B cell (primary cell): Measurements from ENCODE around the gene ECE2. TPM values are rescaled to one million over a fixed set of nuclear protein-coding genes. Genes with fewer than 3 reads are reported as not detected.

ENCODE experiments used
- ATAC-seq: fragments of 200-7000 bp; cut with Tn5 transposase; one replicate; pipeline ENCODE4 v1.10.0; 2021; ENCODE audit warnings: low read depth, mild to moderate bottlenecking, moderate number of reproducible peaks, moderate library complexity
- CTCF ChIA-PET: fragments of 350-600 bp; sonication (Branson Sonifier 250); formaldehyde crosslinking; loops from one replicate; lab custom pipeline; 2021; ENCODE audit warnings: antibody characterized with exemption, inconsistent platforms; lab: Charles Lee
- POLR2A ChIA-PET: fragments of 350-600 bp; sonication (Branson Sonifier 250); formaldehyde crosslinking; loops from one replicate; lab custom pipeline; 2021; ENCODE audit warnings: antibody characterized with exemption; lab: Charles Lee
- DNase-seq: peaks from one replicate; pipeline ENCODE4 v3.0.0; 2013
- H2AFZ ChIP-seq: 2 replicates; pipeline ENCODE4 v1.6.1; 2012; ENCODE audit warnings: mild to moderate bottlenecking, low read depth, low read length; ENCODE audit not compliant: insufficient read depth, poor library complexity, severe bottlenecking
- H3K27ac ChIP-seq, 2 donors: 1 replicate in 1 of 2; 2 replicates in 1 of 2; pipeline ENCODE4 v1.5.1; 2012 to 2013; ENCODE audit warnings: low read length in 2 of 2, mild to moderate bottlenecking in 2 of 2, moderate library complexity in 1 of 2
- H3K27me3 ChIP-seq, 4 experiments: fragments of 200-600 bp in 1 of 4; sonication (generic) in 1 of 4; replicated peaks in 1 of 4; 1 replicate in 2 of 4; 2 replicates in 2 of 4; pipeline versions ENCODE4 v1.6.1 to v1.7.0; 2013 to 2016; ENCODE audit warnings: low read length in 3 of 4, mild to moderate bottlenecking in 2 of 4, mixed read lengths in 1 of 4, moderate library complexity in 1 of 4; ENCODE audit not compliant: insufficient read depth in 4 of 4, control insufficient read depth in 3 of 4; ENCODE audit errors: control extremely low read depth in 1 of 4
- H3K36me3 ChIP-seq, 2 experiments: replicated peaks in 1 of 2; 1 replicate in 1 of 2; 2 replicates in 1 of 2; pipeline versions ENCODE4 v1.6.1 to v1.7.1; 2013; ENCODE audit warnings: low read length in 1 of 2; ENCODE audit not compliant: insufficient read depth in 2 of 2, control insufficient read depth in 1 of 2; ENCODE audit errors: control extremely low read depth in 1 of 2, extremely low read depth in 1 of 2
- H3K4me1 ChIP-seq, 2 donors: fragments of 200-600 bp in 1 of 2; sonication (generic) in 1 of 2; 1 replicate in 1 of 2; 2 replicates in 1 of 2; pipeline versions ENCODE4 v1.5.1 to v1.6.1; 2013 to 2017; ENCODE audit warnings: low read length in 2 of 2; ENCODE audit not compliant: control insufficient read depth in 2 of 2, insufficient read depth in 2 of 2
- H3K4me2 ChIP-seq: replicated peaks from 2 replicates; pipeline ENCODE3; 2012; ENCODE audit warnings: mild to moderate bottlenecking, low read depth, low read length; ENCODE audit not compliant: poor library complexity, severe bottlenecking
- H3K4me3 ChIP-seq, 5 experiments: fragments of 200-600 bp in 1 of 5; sonication (generic) in 1 of 5; 1 replicate in 3 of 5; 2 replicates in 2 of 5; pipeline versions ENCODE4 v1.5.1 to v1.7.0; 2011 to 2016; ENCODE audit warnings: low read length in 4 of 5, mild to moderate bottlenecking in 4 of 5, low read depth in 2 of 5, control low read depth in 1 of 5, moderate library complexity in 1 of 5; ENCODE audit not compliant: insufficient read depth in 1 of 5; ENCODE audit errors: control extremely low read depth in 1 of 5, extremely low read depth in 1 of 5
- H3K79me2 ChIP-seq: fragments of 200-600 bp; sonication (generic); one replicate; pipeline ENCODE4 v1.6.0; 2016; ENCODE audit warnings: low read length; ENCODE audit not compliant: control insufficient read depth, insufficient read depth
- H3K9ac ChIP-seq: fragments of 200-600 bp; sonication (generic); 2 replicates; pipeline ENCODE4 v1.6.1; 2017; ENCODE audit warnings: mild to moderate bottlenecking, low read length, moderate library complexity
- H3K9me3 ChIP-seq, 3 donors: one replicate each; pipeline versions ENCODE4 v1.6.1 to v1.7.1; 2013; ENCODE audit warnings: low read length in 2 of 3; ENCODE audit not compliant: control insufficient read depth in 2 of 3, insufficient read depth in 1 of 3; ENCODE audit errors: control extremely low read depth in 1 of 3
- H4K20me1 ChIP-seq: 2 replicates; pipeline ENCODE4 v1.6.0; 2012; ENCODE audit warnings: mild to moderate bottlenecking, low read length; ENCODE audit not compliant: insufficient read depth, control insufficient read depth, poor library complexity, severe bottlenecking
- H3K27ac Mint-ChIP-seq: one replicate; pipeline ENCODE4 v1.8.0; 2021; ENCODE audit warnings: mixed read lengths
- H3K27me3 Mint-ChIP-seq: one replicate; pipeline ENCODE4 v1.8.0; 2021; ENCODE audit warnings: mixed read lengths
- H3K4me1 Mint-ChIP-seq: one replicate; pipeline ENCODE4 v1.8.0; 2021; ENCODE audit warnings: mixed read lengths
- H3K4me3 Mint-ChIP-seq: one replicate; pipeline ENCODE4 v1.8.0; 2021; ENCODE audit warnings: mixed read lengths
- H3K9me3 Mint-ChIP-seq: one replicate; pipeline ENCODE4 v1.8.0; 2022; ENCODE audit warnings: mixed read lengths; ENCODE audit not compliant: insufficient read depth
- CTCF ChIP-seq: fragments of 200-600 bp; IDR thresholded peaks from one replicate; pipeline ENCODE4 v1.8.0; 2022; ENCODE audit warnings: antibody characterized with exemption, mild to moderate bottlenecking
- EZH2 ChIP-seq: IDR thresholded peaks from 2 replicates; pipeline ENCODE4 v1.6.1; 2012; ENCODE audit warnings: borderline replicate concordance, low read depth, mild to moderate bottlenecking, moderate library complexity, low read length; ENCODE audit not compliant: insufficient read depth, poor library complexity, severe bottlenecking
- WGBS: methylation state at CpG from one replicate; pipeline ENCODE4 v1.1.5; 2013; ENCODE audit warnings: missing lambda C conversion rate; ENCODE audit not compliant: insufficient coverage; 5-methylcytosine and 5-hydroxymethylcytosine counted together
- intact Hi-C: fragments of 100-400 bp; cut with micrococcal nuclease; formaldehyde crosslinking; loops from one replicate; pipeline ENCODE4 v1.10.0; 2022
- polyA plus RNA-seq: library from polyadenylated mRNA; depleted of rRNA; stranded (reverse); fragments of >200 nt; gene quantifications from 2 replicates; pipeline ENCODE4 v1.2.3, GENCODE V29; 2012
- total RNA-seq, 2 donors: library from RNA; stranded (reverse); fragments of 120-200 nt in 1 of 2; gene quantifications; 1 replicate in 1 of 2; 2 replicates in 1 of 2; pipeline versions ENCODE4 v1.2.3 to v1.2.4, GENCODE V29; 2013 to 2022

ECE2 gene
- total and polyA plus RNA-seq, 2 donors (not counting 1 experiment from before 2014, with no cell fraction given) = not detected

DNA sequence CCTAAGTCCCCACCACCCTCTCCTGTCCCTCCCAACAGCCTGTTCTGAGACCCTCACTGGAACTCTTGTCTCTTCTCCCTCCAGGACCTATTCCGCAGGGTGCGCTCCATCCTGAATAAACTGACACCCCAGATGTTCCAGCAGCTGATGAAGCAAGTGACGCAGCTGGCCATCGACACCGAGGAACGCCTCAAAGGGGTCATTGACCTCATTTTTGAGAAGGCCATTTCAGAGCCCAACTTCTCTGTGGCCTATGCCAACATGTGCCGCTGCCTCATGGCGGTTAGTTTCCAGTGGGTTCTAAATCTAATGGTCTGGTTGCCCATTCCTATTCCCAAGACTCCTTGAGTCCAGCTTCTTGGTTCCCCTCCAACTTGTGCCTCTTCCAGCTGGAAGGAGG is 47.9 kb downstream of the ECE2 start:
- no peaks in the 10 kb centered on the region for H3K9me3 Mint-ChIP-seq

DNA sequence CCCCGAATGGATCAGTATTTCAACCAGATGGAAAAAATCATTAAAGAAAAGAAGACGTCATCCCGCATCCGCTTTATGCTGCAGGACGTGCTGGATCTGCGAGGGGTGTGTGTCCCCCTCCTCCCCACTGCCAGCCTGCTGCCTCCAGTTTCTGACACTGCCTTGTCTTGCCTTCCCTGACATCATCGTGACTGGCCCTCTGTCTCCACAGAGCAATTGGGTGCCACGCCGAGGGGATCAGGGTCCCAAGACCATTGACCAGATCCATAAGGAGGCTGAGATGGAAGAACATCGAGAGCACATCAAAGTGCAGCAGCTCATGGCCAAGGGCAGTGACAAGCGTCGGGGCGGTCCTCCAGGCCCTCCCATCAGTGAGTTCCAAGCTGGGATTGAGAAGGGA is 49.4 kb downstream of the ECE2 start:
- ATAC-seq (no peak), DNase-seq (no peak)
- peaks cover 6 to 95% of the 10 kb centered on the region in 2 experiments for H3K36me3 ChIP-seq
- Mint-ChIP-seq H3K4me1 (no peaks in the 10 kb centered on the region), H3K4me3 (no peak overlapping the region), H3K9me3 (no peaks in the 10 kb centered on the region), H3K27ac (peak overlapping the region; percentile 37), H3K27me3 (no peaks in the 10 kb centered on the region)
- 98% methylated on average over 13 of the region's 13 CpGs for WGBS
- TF ChIP-seq EZH2 = no peak
- TF ChIP-seq CTCF = no peak
- H3K9ac ChIP-seq = no peak overlapping the region
- H4K20me1 ChIP-seq = peaks cover 33% of the 10 kb centered on the region
- H3K4me2 ChIP-seq = no peak overlapping the region
- H3K9me3 ChIP-seq = no peaks in the 10 kb centered on the region
- no peak overlapping the region for H3K4me3 ChIP-seq
- POLR2A ChIA-PET = no interaction called here
- H3K4me1 ChIP-seq = no peaks in the 10 kb centered on the region
- H3K27ac ChIP-seq = no peak overlapping the region
- CTCF ChIA-PET = no interaction called here
- intact Hi-C loops = no loop called here
- H3K79me2 ChIP-seq = no peaks in the 10 kb centered on the region
- H2AFZ ChIP-seq = no peak overlapping the region
- no peaks in the 10 kb centered on the region for H3K27me3 ChIP-seq

More for the DNA sequence above, 47.9 kb downstream of the ECE2 start:
- ChIA-PET POLR2A (no interaction called here), CTCF (no interaction called here)
- ATAC-seq (no peak), DNase-seq (no peak)
- Histone ChIP-seq H3K4me2 (no peak overlapping the region), H3K27ac (no peak overlapping the region), H3K27me3 (no peaks in the 10 kb centered on the region), H3K36me3 (peaks cover 6 to 92% of the 10 kb centered on the region in 2 experiments), H3K4me1 (no peaks in the 10 kb centered on the region), H3K9me3 (no peaks in the 10 kb centered on the region), H2AFZ (no peak overlapping the region), H3K4me3 (no peak overlapping the region), H4K20me1 (peaks cover 47% of the 10 kb centered on the region), H3K9ac (no peak overlapping the region), H3K79me2 (peaks cover 4% of the 10 kb centered on the region)
- TF ChIP-seq EZH2 (no peak), CTCF (no peak)
- Mint-ChIP-seq H3K4me1 (peaks cover 3% of the 10 kb centered on the region), H3K4me3 (no peak overlapping the region), H3K27me3 (no peaks in the 10 kb centered on the region), H3K27ac (no peak overlapping the region)
- intact Hi-C loops = no loop called here
- WGBS = 100% methylated on average over 8 of the region's 8 CpGs
